22Rv1 (cell line): ENCODE results near the gene CALU.

ENCODE experiments used
- CTCF ChIP-seq: fragments of 450-650 bp; IDR thresholded peaks from 2 replicates; pipeline ENCODE4 v1.5.1; 2017; ENCODE audit warnings: mild to moderate bottlenecking
- ZFX ChIP-seq: fragments of 450-650 bp; IDR thresholded peaks from 2 replicates; pipeline ENCODE4 v1.6.1; 2017; ENCODE audit warnings: antibody characterized with exemption, borderline replicate concordance

- TF ChIP-seq CTCF (no peak), ZFX (no peak)
Measured at GRCh38 chr7:128708235-128708634, 30.9 kb upstream of the CALU start.
